TTC549 (cell line): ENCODE results near the gene IL9.

Experiments
- FAIRE-seq: peaks from 2 replicates; lab custom pipeline; 2012; peaks lifted over from hg19 to GRCh38; lab: Jason Lieb, UNC

IL9 gene

GRCh38 chr5:135891268-135891667 is 4.4 kb downstream of the IL9 start:
- FAIRE-seq = no peak

GRCh38 chr5:135890867-135891266 is 4.8 kb downstream of the IL9 start:
- no peak for FAIRE-seq

- no peak for FAIRE-seq
These were observed 5.3 kb downstream of the IL9 start for GRCh38 chr5:135890296-135890695.

- no peak for FAIRE-seq
These were observed 7.6 kb downstream of the IL9 start for GRCh38 chr5:135887881-135888614.

GRCh38 chr5:135887447-135887864 is 8.2 kb downstream of the IL9 start:
- no peak for FAIRE-seq

DNA sequence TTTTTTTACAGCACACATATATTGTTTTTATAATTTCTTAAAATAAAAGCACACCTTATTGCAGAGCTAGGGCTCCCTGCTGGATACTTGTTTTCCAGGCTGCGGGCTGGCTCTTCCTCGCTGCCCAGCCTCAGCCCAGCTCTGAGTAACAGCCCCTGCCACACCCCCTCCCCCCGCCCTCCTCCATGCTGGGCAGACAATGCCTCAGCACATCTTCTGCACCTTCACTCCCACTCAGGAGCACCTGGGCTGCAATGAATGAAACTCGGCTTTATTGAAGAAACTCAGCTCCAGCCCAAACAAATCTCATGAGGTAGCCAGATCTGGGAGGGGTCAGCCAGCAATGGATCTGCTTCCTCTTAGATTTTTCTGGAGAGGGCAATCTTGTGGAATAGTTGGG is 9.5 kb downstream of the IL9 start:
- no peak for FAIRE-seq

DNA sequence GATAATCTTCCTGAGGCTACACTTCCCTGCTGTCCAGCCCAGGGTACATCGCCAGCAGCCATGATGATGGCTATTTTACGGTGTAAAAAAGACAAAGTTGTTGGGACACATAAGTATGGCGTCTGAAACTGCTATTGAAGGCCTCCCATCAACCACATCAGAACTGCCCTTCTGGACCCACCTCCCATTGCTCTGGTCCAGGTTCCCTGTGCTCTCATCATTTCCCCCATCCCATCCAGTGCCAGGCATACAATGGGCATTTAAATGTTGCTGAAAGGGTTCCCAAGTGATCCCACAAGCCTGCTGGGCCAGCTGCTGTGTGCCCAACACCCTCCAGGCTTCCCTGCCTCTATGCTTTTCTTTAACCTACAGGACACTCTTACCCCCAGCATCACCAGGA is 10.6 kb downstream of the IL9 start:
- no peak for FAIRE-seq

GRCh38 chr5:135883441-135883840 is 12.2 kb downstream of the IL9 start:
- no peak for FAIRE-seq

DNA sequence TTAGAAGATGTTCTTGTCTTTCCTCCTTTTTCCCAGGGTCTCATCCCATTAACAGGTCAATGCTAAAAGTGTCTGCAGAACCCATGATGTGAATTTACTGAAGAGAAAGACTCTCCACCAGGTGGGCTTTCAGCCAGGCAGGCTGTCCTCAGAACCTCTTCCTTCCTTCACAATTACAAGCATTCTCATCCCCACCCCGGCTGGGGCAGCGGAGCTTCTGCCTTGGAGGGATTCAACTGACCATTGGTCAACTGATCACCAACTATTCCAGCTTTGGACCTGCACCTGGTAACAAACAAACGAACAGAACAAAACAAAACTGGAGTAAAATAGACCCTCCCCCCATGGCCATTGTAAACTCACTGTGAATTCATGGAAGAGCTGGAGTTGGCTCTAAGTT is 12.6 kb downstream of the IL9 start:
- FAIRE-seq = no peak

DNA sequence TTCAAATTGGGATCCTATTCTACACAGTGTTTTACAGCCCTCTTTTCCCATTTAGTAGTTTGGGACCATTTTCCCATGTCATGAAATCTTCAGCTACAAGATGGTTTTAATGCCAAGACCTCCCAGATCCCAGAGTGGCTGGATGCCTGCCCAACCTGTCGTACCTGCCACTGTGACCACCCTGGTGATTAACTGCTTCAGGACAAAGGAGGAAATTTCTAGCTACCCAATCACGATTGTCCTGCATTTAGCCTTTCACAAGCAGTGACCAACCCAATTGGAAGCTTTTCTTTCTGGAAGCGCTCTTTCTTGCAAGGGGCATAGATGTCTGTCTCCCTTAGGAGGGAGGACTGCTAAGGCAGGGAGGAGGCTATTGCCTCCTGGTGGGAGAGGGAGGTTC is 13.8 kb downstream of the IL9 start:
- FAIRE-seq = no peak

- FAIRE-seq = no peak
These were observed 14.4 kb downstream of the IL9 start for GRCh38 chr5:135881244-135881643.

- no peak for FAIRE-seq
These were observed 14.8 kb downstream of the IL9 start for GRCh38 chr5:135880801-135881200.

DNA sequence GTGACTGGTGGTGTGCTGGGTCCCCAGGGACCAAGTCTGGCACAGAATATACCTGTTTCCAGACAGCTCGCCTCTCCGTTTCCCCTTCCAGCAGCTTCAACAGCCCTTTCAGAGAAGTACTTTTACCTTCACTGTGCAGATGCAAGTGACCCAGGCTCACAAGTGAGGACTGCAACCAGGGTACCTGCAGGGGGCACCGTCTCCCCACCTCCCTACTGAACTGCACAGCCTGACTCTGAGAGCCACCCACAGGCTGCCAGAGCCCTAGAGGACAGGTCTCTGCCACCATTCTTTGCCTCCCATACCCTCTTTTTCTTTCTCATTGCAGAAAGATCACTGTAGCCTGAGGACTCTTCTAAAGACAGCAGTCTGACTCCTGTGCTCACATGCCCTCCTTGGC is 15.4 kb downstream of the IL9 start:
- no peak for FAIRE-seq

GRCh38 chr5:135879591-135879990 is 16.1 kb downstream of the IL9 start:
- FAIRE-seq = no peak

DNA sequence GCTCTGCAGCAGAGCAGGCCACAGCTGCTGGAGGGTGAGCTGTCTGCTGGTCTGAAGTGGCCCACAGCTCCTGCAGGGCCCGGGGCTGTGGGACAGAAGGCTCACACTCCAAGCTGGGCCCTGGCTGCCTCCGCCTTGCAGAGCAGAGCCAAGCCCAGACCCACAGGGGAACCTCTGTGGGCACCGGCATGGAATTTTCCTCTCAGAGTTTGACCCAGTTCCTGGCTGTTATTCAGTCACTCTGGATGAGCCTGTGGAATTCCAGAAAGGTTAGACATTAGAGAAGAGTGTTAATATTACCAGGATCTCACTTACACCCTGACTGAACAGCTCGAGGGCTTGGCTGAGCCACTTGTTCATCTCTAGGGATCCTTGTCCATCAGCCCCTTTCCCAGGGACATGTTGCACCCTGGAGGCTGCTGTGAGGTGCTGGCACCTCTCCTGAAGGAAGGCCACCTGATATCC is 17.5 kb downstream of the IL9 start:
- no peak for FAIRE-seq

- FAIRE-seq = no peak
These were observed 18.0 kb downstream of the IL9 start for GRCh38 chr5:135877570-135878155.

- FAIRE-seq = no peak
These were observed 19.5 kb downstream of the IL9 start for GRCh38 chr5:135876146-135876545.

- FAIRE-seq = no peak
These were observed 20.1 kb downstream of the IL9 start for GRCh38 chr5:135875567-135875966.

GRCh38 chr5:135874461-135874860 is 21.2 kb downstream of the IL9 start:
- FAIRE-seq = no peak

DNA sequence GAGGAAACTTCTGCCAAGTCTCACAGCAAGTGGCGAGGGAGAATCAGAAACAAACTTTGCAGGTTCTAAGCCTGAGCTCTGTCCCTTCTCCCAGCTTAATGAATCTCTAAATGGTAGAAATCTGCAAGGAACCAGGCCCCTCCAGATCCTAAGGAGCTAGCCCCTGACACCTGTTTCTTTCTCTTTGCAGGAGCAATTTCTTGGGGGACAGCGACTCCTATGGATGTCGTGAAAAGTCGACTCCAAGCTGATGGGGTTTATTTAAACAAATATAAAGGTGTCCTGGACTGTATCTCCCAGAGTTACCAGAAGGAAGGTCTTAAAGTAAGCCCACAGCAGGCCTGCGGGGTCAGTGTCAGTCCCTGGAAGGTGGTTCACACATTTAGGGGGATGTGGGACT is 21.8 kb downstream of the IL9 start:
- no peak for FAIRE-seq

GRCh38 chr5:135871268-135871915 is 24.2 kb downstream of the IL9 start:
- no peak for FAIRE-seq

- no peak for FAIRE-seq
These were observed 25.7 kb downstream of the IL9 start for GRCh38 chr5:135869935-135870334.

GRCh38 chr5:135869276-135869675 is 26.4 kb downstream of the IL9 start:
- no peak for FAIRE-seq

- FAIRE-seq = no peak
These were observed 27.0 kb downstream of the IL9 start for GRCh38 chr5:135868681-135869080.
